ENCODE data around the gene INPP5F.

GRCh38 chr10:119858063-119858462 is 132.2 kb downstream of the INPP5F start:
- TF ChIP-seq CTCF (IDR thresholded peaks at IDR 0.05 in 8 of 11, conservative IDR thresholded peaks at IDR 0.05 in 3 of 11) (no peak), POLR2A (IDR thresholded peaks at IDR 0.05) (no peak), POLR2AphosphoS5 (IDR thresholded peaks at IDR 0.05) (no peak)

Measured in spleen (tissue), 7 donors.